A375 (cell line): Measurements from ENCODE around the gene PRKD3. TPM values are rescaled to one million over a fixed set of nuclear protein-coding genes. Genes with fewer than 3 reads are reported as not detected.

Source experiments
- small RNA-seq: library from RNA; depleted of rRNA; stranded (forward); fragments of <200 nt; gene quantifications from one replicate; pipeline ENCODE3, GENCODE V24; 2014
- total RNA-seq: library from RNA; depleted of rRNA; stranded (reverse); fragments of >200 nt; shearing (Covaris generic); gene quantifications from 2 replicates; pipeline ENCODE4 v1.2.3, GENCODE V29; 2014; rRNA removed

PRKD3 gene
- 32.4 and 42.2 TPM in 2 replicates for total RNA-seq

GRCh38 chr2:37324786-37325624 lies at the start of gene PRKD3:
TSS of gene PRKD3 (minus strand) at chr2:37324833. CDS start at chr2:37316524, 8,309 bp downstream.

GRCh38 chr2:37344453-37345361 lies 20.1 kb upstream of the PRKD3 start, which contains the start of gene QPCT:
TSS of gene QPCT (plus strand) at chr2:37344630. CDS start at chr2:37344732, 102 bp downstream.

Small RNA genes lying within 50 kb of the gene (small RNA-seq; reads per million reads assigned to genes)
- not detected for gene RNU6-939P

Other genes with a start within 250 kb of the PRKD3 start
- gene HEATR5B, start 240.5 kb downstream of the PRKD3 start, total RNA-seq = 13.7 and 14.2 TPM in 2 replicates
- gene GPATCH11, start 240.3 kb downstream of the PRKD3 start, total RNA-seq = 6.9 and 7.2 TPM in 2 replicates
- gene EIF2AK2, start 167.9 kb downstream of the PRKD3 start, total RNA-seq = 27.8 and 33.9 TPM in 2 replicates
- not detected in 2 replicates for gene SULT6B1, start 136.2 kb downstream of the PRKD3 start, total RNA-seq
- 18.8 and 23.5 TPM in 2 replicates for gene CEBPZOS, start 128.3 kb downstream of the PRKD3 start, total RNA-seq
- 99.5 and 109 TPM in 2 replicates for gene CEBPZ, start 93.2 kb downstream of the PRKD3 start, total RNA-seq
- 20.7 and 30.7 TPM in 2 replicates for gene NDUFAF7, start 93.2 kb downstream of the PRKD3 start, total RNA-seq
- gene QPCT, start 19.8 kb upstream of the PRKD3 start, total RNA-seq = 5.9 and 7.7 TPM in 2 replicates